NB4 (cell line): ENCODE data around the gene PCDHA2.
"Not testable (repeated sequence)": the region's sequence is repeated elsewhere in the genome, so short reads cannot be mapped to it uniquely, and the experiment has no call there.

Source experiments
- DNase-seq: peaks from one replicate; pipeline ENCODE4 v3.0.0; 2010; ENCODE audit warnings: low read depth
- H3K4me3 ChIP-seq: one replicate; pipeline ENCODE4 v1.5.1; 2011; ENCODE audit warnings: mild to moderate bottlenecking, low read depth, low read length, moderate library complexity
- MYC ChIP-seq: IDR thresholded peaks from 2 replicates; pipeline ENCODE4 v1.6.1; 2011; ENCODE audit warnings: low read depth, low read length
- POLR2A ChIP-seq: IDR thresholded peaks from 2 replicates; pipeline ENCODE4 v1.6.1; 2011; ENCODE audit warnings: mild to moderate bottlenecking; ENCODE audit not compliant: insufficient read length; ENCODE audit errors: extremely low read depth
- TF ChIP-seq, protein P1 (sequence below): IDR thresholded peaks from one replicate; pipeline ENCODE4 v1.5.1; 2012; ENCODE audit warnings: low read depth, low read length
- TF ChIP-seq, protein P2 (sequence below): IDR thresholded peaks from 2 replicates; pipeline ENCODE4 v1.6.1; 2011; ENCODE audit warnings: low read depth, low read length

PCDHA2 gene

DNA sequence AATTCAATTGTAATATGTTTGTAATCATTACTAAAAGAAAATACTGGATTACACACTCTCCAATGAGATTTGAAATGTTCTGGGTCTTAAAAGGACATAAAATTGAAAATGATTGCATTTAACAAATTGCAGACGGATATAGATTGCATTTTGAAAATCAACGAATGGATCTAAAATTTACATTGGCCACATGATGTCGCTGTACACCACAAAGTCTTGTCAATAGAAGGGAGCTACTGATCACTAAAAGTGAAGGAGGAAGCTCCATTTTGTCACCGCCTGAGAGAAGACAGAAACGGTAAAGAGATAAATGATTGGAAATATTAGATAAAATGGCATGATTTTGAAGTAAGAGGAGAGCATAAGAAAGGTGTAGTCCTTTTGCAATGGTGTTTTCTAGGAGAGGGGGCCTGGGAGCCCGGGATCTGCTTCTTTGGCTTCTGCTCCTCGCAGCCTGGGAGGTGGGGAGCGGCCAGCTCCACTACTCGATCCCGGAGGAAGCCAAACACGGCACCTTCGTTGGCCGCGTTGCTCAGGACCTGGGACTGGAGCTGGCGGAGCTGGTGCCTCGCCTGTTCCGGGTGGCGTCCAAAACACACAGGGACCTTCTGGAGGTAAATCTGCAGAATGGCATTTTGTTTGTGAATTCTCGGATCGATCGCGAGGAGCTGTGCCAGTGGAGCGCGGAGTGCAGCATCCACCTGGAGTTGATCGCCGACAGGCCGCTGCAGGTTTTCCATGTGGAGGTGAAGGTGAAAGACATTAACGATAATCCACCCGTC, 8.6 kb upstream of the PCDHA2 start, which contains the start of gene PCDHA1:
Gene PCDHA1 (plus strand): TSS at position 236 of the 782 bp plus-strand sequence.
- TF ChIP-seq, protein P1, sequence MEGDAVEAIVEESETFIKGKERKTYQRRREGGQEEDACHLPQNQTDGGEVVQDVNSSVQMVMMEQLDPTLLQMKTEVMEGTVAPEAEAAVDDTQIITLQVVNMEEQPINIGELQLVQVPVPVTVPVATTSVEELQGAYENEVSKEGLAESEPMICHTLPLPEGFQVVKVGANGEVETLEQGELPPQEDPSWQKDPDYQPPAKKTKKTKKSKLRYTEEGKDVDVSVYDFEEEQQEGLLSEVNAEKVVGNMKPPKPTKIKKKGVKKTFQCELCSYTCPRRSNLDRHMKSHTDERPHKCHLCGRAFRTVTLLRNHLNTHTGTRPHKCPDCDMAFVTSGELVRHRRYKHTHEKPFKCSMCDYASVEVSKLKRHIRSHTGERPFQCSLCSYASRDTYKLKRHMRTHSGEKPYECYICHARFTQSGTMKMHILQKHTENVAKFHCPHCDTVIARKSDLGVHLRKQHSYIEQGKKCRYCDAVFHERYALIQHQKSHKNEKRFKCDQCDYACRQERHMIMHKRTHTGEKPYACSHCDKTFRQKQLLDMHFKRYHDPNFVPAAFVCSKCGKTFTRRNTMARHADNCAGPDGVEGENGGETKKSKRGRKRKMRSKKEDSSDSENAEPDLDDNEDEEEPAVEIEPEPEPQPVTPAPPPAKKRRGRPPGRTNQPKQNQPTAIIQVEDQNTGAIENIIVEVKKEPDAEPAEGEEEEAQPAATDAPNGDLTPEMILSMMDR = peak; percentile 31
- no peak for TF ChIP-seq POLR2A
- peak; percentile 72 for DNase-seq
- no peak within 1 kb of the TSS for H3K4me3 ChIP-seq

- DNase-seq, H3K4me3 ChIP-seq: not testable (repeated sequence)
Observed at GRCh38 chr5:140787422-140787821, 7.2 kb upstream of the PCDHA2 start.

DNA sequence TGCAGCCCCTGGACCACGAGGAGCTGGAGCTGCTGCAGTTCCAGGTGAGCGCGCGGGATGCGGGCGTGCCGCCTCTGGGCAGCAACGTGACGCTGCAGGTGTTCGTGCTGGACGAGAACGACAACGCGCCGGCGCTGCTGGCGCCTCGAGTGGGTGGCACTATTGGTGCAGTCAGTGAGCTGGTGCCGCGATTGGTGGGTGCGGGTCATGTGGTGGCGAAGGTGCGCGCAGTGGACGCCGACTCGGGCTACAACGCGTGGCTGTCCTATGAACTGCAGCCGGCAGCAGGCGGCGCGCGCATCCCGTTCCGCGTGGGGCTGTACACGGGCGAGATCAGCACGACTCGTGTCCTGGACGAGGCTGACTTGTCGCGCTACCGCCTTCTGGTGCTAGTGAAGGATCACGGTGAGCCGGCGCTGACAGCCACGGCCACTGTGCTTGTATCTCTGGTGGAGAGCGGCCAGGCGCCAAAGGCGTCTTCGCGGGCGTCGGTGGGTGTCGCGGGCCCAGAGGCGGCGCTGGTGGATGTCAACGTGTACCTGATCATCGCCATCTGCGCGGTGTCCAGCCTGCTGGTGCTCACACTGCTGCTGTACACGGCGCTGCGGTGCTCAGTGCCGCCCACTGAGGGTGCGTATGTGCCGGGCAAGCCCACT, 6.7 kb upstream of the PCDHA2 start:
- H3K4me3 ChIP-seq, DNase-seq: not testable (repeated sequence)

DNA sequence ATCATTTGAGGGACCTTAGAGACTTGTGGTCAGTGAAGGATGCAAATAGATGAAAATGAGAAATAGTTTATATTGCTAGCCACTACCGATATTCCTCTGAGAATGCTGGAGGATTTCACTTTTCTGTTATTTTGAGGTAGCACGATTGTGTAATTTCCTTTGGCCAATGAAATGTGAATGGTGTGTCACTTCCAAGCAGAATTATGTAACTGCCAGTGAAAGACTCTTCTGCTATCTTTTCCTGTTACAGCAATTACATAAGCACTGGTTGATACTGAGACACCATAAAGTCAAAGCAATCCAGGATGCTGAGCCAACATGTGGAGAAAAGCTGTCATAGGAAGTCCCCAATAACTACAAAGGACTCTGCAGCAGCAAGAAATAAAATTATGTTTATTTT, 3.6 kb upstream of the PCDHA2 start:
- H3K4me3 ChIP-seq = no peak overlapping the region
- peak; percentile 89 for DNase-seq
- TF ChIP-seq POLR2A (no peak), MYC (no peak)
- TF ChIP-seq, protein P1 = no peak
- TF ChIP-seq, protein P2, sequence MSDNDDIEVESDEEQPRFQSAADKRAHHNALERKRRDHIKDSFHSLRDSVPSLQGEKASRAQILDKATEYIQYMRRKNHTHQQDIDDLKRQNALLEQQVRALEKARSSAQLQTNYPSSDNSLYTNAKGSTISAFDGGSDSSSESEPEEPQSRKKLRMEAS = no peak

GRCh38 chr5:140795259-140795641, 598 bp downstream of the PCDHA2 start:
- no peak for DNase-seq
- H3K4me3 ChIP-seq = no peak overlapping the region
- TF ChIP-seq, protein P2 = no peak
- TF ChIP-seq MYC (no peak), POLR2A (no peak)
- TF ChIP-seq, protein P1 = no peak

GRCh38 chr5:140796072-140796717, 1.5 kb downstream of the PCDHA2 start:
- DNase-seq, H3K4me3 ChIP-seq: not testable (repeated sequence)

- H3K4me3 ChIP-seq = no peak overlapping the region
- no peak for DNase-seq
- TF ChIP-seq POLR2A (no peak), MYC (no peak)
- TF ChIP-seq, protein P2 = no peak
- TF ChIP-seq, protein P1 = no peak
Observed at GRCh38 chr5:140796718-140797095, 2.1 kb downstream of the PCDHA2 start.
